Left renal pelvis (tissue), 4 donors: Measurements from ENCODE around the gene UQCRFS1. TPM values are rescaled to one million over a fixed set of nuclear protein-coding genes. Genes with fewer than 3 reads are reported as not detected.
A peak's percentile ranks its signal among the peaks of the same experiment; 100 is the strongest.
"Not testable (repeated sequence)": the region's sequence is repeated elsewhere in the genome, so short reads cannot be mapped to it uniquely, and the experiment has no call there.

ENCODE experiments used
- DNase-seq, 4 donors: peaks; one replicate each; pipeline ENCODE4 v3.0.0-alpha.2; 2013; ENCODE audit warnings: low read depth in 4 of 4, low spot score in 3 of 4
- polyA plus RNA-seq, 4 donors: library from polyadenylated mRNA; unstranded; fragments of 120-200 nt; gene quantifications; one replicate each; pipeline ENCODE4 v1.2.1, GENCODE V29; 2013; ENCODE audit not compliant: insufficient read length in 4 of 4

The UQCRFS1 gene
- polyA plus RNA-seq, 4 donors = 19.8 to 34.8 (median 30.8) TPM

DNA sequence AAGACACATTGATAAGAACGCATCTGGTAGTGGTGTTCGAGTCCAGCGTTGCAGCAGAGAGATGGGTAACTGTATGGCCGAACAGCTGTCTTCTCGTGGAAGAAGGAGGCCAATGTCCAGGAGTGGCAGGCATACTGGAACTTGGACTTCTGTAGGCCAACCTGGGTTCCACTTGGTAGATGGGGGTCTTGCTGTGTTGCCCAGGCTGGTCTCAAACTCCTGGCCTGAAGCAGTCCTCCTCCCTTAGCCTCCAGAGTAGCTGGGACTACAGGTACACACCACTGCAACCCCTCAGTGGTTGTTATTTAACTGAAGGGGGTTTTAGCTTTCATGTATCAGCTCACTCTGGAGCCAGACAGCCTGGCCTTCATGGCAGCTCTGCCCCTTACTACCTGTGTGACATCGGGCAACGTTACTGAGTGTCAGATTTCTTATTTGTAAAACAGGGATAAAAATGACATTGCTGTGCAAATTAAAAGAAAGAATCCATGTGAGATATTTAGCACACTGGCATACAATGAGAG, 2.4 kb upstream of the UQCRFS1 start:
- no peak for DNase-seq

DNA sequence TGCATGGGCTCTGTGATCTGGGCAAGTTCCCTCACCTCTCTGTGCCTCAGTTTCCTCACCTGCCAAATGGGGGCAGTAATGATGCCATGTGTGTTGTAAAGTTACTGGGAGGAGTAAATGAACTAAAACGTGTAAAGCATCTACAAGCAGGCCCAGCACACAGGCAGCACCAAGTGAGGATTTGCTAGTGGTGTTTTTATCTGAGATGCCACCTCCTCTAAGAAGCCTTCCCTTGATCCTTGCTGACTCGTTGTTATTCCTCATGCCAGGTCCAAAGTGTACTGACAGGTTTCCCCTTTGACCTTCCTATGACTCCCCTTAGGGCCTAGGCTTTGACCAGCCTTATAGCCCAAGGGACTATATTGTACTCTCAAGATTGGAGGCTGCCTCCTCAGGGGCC, 1.5 kb upstream of the UQCRFS1 start:
- no peak for DNase-seq

DNA sequence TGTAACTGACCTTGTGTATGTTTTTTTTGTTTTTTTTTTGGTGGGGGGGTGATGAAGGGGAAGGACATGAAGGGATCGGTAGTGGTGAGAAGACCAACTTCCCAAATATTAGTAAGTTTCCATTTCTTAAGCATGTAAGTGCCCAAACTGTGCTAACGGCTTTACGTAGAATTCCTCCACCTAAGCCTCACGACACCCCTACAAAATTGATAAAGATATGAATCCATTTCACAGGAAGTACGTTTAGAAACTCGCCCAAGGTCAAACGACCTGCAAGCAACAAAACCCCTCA, 649 bp downstream of the UQCRFS1 start:
- DNase-seq = peak in 1 of 4 donors; percentile 14

DNA sequence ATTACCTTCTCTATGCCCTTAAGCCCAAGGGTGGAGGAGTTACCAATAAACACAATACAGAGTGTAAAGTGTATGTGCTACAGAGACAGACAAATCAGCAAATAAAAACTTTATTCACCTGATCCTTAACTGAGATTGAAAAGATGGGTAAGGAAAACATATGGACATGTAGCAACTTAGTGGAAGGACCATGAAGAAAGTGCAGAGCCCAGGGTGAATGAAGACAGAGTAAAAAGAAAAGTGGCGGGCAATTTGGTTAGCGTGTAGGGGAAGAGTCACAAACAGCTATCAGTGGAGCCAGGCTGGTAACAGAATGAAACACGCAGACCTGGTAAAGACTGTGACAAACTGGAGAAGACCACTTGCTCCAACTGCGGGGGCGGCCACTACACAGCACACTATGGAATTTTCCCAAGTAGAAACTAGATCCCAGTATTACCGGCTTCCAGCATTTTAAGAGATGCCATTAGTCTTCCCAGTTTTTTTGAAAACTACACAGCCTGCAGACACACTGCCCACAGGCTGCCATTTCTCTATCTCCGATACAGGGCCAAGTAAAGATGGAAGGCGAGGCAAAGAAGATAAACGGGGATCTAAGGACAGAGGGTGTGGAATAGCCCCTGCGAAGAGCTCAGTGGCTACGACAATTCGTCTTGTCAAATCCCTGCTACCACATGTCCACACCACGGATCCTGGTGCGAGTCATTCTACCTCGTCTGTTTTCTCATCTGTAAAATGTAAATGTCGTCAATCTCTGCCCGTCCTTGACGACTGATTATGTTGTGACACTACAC, 1.2 kb downstream of the UQCRFS1 start:
- DNase-seq = peak in 2 of 4 donors; percentile 8

DNA sequence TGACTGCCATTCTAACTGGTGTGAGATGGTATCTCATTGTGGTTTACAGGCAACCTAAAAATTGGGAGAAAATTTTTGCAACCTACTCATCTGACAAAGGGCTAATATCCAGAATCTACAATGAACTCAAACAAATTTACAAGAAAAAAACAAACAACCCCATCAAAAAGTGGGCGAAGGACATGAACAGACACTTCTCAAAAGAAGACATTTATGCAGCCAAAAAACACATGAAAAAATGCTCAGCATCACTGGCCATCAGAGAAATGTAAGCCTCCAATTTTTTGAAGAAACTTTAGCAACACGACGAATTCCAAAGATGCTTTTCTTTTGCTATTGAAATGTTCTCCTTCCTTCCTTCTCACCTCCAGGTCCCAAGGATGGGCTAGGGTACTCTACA, 1.9 kb downstream of the UQCRFS1 start:
- DNase-seq = not testable (repeated sequence)

DNA sequence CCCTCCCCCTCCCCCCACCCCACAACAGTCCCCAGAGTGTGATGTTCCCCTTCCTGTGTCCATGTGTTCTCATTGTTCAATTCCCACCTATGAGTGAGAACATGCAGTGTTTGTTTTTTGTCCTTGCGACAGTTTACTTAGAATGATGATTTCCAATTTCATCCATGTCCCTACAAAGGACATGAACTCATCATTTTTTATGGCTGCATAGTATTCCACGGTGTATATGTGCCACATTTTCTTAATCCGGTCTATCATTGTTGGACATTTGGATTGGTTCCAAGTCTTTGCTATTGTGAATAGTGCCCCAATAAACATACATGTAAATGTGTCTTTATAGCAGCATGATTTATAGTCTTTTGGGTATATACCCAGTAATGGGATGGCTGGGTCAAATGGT, 2.4 kb downstream of the UQCRFS1 start:
- not testable (repeated sequence) for DNase-seq

DNA sequence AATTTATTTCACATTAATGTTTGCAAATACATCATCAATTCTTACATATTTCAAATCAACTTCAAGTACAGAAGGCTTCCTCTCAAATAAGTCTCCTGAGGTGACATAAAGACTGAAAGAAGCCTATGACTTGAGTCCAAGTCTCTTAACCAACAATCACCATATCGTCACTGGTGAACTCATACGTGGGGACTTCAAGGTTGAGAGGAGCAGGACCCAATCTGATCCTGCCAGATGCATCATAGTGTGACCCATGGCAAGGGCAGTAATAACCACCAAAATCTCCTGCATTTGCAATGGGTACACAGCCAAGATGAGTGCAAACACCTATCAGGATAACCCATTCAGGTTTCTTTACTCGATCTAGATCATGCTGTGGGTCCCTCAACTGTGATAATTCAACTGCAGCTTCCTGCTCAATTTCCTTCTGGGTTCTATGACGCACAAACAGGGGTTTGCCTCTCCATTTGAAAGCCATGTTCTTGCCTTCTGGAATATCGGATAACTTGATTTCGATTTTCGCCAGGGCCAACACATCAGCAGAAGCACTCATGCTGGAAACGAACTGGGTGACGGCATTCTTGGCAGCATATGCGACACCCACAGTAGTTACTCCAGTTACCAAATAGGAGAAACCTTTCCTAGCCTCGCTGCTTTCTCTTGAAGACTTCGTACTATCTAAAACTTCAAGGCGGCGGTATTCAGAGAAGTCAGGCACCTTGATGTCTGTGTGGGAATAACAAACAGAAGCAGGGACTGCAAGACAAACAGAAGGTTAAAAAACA, 5.4 kb downstream of the UQCRFS1 start:
- DNase-seq = not testable (repeated sequence)

DNA sequence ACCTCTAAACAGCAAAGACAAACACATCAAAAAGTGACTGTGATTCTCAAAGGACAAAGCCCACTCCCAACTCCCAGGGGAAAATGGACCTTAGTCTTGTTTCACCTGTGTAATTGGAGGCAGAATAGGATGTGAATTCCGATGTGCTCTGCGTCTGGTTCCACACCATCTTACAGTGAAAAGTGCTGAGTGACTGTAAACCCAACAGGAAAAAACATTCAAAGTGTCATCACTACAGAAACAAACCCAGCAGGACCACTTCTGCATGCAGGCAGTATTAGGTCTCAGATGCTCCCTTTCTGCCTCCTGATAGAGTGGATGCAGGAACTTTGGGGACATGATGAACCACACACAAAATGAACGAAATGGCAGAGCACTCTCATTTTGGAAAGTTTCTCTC, 6.5 kb downstream of the UQCRFS1 start:
- no peak for DNase-seq

DNA sequence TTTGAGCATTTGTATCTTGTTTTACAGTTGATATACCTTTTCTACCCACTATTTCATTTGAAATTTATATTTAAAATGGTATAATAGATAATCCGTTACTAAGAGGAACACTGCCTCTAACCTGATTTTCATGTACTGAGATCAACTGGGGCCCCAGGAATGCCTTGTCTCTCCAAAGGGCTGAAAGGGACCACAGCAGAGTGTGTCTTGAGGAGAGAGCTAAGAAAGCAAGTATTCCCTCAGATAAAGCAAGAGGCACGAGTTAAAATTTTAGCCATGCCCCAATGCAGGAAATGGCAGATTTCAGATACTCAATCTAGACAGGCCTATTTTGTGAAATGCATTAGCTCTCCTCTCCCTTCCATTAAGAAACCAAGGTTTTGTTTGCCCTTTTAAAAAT, 10.7 kb downstream of the UQCRFS1 start:
- no peak for DNase-seq

DNA sequence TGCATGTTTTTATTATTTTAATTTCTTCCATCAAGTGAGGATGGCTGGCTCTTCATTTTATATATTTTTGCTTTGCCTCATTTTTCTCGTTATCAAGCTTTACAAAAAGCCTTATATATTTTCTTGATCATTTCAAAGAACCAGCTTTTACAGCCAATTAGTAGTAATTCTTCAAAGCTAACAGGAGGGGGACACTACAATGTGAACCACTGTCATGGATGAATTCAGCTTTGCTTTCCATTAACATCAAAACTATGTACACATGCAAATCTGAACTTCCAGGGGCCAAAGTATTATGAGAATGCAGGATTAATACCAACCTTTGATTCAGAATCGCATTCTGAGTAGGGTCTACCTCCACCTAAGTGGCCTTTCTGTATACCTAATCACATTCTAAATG, 11.1 kb downstream of the UQCRFS1 start:
- DNase-seq = no peak

DNA sequence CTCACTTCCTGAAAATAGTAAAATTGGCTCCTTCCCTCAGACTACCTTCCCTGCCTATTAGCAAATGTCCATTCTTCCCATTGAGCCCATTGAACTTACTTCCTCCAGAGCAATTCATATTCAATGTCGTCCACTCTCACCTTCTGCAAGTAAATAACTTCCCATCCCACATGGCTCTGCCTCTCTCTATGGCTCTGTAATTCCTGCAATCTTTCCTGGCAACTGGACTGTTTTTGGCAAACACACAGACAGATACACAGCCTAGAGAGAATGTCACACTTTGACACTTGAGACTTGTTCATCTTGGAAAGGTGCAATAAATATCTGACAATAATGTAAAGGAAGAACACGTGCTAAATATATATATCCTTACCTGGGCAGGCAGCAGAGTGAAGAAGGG, 18.3 kb downstream of the UQCRFS1 start:
- DNase-seq = no peak

DNA sequence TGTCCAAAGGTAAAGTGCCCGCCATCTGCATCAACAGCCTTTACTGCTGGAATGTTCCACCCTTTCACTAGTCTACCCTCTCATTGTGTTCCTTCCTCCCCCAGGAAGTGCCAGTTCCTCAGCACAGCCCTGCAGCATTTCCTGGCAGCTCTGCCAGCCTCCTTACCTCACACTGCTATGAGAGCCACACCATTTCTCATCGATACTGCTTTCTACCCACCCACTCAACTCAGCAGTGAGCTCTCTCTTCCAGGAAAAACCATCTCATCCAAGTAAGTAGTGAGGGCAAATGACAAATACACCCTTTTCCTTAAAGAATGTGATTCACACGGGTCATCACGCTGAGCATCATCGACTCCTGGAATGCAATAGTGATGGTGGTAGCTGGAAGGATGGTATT, 19.8 kb downstream of the UQCRFS1 start:
- no peak for DNase-seq

DNA sequence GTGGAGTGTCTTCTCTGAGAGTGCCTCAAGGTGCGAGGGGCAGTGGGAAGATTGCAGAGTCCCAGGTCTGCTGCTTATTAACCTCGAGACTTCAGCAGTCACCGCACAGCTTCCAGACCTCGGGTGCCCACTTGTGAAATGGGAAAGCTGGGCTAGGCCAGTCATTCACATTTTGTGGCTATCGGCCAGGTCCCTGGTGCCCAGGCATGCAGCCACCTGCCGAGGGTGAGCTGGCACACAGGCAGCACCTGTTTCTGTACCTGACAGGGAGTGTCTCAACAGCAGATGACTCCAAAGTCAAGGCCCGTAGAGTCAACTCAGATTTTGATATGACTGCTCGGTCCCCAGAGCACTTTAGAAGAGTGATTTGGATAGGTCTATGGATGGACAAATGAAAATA, 21.9 kb downstream of the UQCRFS1 start:
- no peak for DNase-seq

DNA sequence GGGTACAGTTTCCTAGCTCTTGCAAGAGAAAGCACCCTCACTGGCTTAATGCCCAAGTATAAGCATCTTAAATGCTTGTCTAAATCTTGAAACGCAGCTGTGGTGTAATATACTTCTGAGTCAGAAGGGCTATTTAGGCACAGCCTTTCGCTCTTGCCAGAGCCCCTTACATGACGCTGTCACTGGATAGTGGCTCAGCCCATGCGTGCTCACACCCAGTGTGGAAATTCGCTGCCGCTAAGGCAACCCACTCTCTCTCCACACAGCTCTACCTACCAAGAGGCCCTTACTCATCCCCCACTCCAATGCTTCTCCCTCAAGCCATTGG, 24.0 kb downstream of the UQCRFS1 start:
- no peak for DNase-seq

DNA sequence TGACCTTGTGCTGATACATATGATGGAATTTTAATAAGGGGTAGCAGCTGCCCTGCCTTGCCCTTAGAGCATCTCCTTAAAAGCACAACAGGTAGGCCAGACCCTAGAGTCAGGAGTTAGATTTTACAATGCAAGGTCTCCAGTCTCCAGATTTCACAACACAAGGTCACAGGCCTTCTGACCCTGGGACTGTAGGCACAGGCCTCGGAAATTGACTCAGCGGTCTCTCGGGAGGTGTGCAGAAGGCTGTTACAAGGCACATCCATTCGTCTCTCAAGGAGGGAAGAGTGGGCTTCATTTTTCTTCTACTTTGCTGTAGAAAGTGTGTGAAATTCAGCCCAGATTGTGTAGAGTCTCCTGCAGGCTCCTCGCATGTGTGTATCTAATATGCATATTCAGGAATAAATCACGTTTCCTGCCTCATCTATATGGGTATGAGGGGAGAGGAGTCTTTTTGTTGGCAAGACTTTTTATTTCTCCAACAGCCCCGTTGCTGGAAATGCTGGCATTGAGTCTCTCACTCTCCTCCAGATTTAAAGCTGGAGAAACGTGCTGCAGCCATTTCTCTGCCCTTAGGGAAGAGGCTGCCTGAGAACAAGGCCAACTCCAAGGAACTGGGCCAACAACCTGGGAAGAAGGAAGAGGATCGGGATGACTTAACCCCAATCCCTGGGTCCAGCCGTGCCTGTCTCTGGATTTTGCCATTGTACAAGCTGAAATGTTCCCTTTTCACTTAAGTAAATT, 24.5 kb downstream of the UQCRFS1 start:
- no peak for DNase-seq

DNA sequence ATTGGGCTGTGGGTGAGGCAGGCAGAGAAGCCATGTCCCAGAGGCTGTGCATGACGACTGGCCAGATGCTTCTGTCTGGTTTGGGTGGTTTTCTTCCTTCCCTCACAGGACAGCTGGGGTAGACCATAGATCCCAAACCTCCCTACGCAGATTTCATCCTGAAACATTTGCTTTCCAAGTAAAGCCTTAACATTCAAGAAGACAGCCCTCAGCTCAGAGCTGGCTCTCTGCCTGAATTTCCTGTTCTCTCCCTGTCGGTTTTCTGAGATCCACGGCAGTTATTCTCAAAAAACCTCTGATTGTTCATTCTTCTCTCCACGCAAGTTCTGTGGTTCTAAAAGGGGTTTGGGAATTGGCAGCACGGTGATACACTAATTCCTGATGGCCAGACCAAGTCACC, 25.3 kb downstream of the UQCRFS1 start:
- DNase-seq = no peak

DNA sequence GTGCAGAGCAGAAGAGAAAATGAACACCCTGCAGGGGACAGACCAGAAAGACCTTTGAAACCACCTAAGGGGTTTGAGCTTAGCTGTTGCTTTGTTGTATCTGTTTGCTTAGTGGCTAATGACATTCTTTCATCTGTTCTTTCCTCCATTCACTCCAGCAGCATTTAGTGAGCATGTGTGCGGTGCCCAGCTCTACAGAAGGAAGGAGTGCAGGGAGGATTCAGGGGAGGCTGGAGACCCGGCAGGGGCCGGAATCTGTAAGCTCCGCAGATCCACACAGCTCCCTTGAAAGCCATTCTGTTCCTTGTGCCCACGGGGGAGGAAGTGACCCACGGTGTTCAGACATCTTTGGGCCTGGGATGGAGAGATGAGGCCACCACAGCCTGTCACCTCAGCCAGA, 27.5 kb downstream of the UQCRFS1 start:
- DNase-seq = no peak

DNA sequence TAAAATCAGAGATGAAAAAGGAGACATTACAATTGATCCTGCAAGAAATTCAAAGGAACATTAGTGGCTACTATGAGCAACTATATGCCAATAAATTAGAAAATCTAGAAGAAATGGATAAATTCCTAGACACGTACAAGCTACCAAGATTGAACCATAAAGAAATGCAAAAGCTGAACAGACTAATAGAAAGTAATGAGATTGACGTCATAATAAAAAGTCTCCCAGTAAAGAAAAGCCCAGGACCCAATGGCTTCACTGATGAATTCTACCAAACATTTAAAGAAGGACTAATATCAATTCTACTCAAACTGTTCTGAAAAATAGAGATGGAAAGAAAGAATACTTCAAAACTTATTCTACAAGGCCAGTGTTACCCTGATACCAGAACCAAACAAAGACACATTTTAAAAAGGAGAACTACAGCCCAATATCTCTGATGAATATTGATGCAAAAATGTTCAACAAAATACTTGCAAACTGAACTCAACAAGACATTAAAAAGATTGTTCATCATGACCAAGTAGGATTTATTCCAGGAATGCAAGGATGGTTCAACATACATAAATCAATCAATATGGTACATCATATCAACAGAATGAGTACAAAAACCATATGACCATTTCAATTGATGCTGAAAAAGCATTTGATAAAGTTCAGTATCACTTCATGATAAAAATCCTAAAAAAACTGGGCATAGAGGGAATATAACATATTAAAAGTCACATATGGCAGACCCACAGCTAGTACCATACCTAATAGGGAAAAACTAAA, 35.8 kb downstream of the UQCRFS1 start:
- no peak for DNase-seq

DNA sequence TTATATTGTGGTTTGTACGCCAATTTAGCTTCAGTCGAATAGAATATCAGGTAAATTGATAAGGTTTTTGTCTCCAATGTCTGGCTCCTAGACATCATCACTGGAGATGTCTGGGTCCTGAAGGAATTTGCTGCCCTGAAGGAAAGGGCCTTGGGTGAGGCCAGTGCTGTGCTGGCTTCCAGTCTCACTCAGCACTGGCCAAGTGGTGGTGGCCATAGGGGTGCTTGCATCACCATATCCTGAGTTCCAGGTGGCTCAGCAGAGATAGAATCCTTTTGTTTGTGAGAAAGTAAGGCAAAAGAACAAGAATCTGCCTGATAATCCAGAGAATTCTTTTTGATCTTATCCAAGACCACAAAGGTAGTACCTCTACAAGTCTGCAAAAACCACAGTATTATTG, 39.1 kb downstream of the UQCRFS1 start:
- no peak for DNase-seq

DNA sequence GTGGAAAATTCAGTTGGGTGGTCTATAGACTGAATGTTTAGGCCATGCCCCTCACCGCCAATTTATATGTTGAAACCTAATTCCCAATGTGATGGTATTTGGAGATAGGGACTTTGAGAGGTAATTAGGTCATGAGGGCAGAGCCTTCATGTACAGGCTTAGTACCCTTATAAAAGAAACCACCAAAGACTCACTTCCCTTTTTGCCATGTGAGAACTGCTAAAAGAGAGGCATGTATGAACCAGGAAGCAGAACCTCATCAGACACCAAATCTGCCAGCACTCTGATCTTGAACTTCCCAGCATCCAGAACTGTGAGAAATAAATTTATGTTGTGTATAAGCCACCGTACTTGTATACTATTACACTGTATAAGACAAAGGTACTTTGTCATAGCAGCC, 40.6 kb downstream of the UQCRFS1 start:
- no peak for DNase-seq

DNA sequence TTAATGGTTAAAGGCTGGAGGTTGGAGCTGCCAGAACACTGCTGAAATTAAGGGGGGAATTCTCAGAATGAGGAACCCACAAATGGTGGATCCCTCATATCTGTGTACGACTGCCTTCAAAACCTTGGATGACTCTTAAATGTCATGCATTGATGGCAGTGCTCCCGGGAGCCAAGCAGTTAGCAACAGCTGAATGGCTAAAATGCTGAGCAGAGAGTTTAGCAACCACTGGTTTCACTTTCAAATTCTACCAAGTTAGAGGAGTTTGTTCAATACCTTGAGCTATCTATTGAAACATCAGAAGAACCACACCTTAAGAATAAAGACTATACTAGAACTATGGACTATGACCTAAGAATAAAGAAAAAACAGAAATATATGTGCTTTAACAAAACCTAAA, 41.4 kb downstream of the UQCRFS1 start:
- no peak for DNase-seq
